ENCODE data around the gene ATP10A.

ATP10A gene

GRCh38 chr15:25795712-25796111 is 67.4 kb downstream of the ATP10A start:
- H3K4me3 ChIP-seq (ENCODE audit: low read depth, low read length), result no peak overlapping the region
- no peak for TF ChIP-seq CTCF (IDR thresholded peaks at IDR 0.05; ENCODE audit: borderline replicate concordance, insufficient read depth, low read depth, low read length)

GRCh38 chr15:25795061-25795460 is 68.1 kb downstream of the ATP10A start:
- TF ChIP-seq CTCF (IDR thresholded peaks at IDR 0.05; ENCODE audit: borderline replicate concordance, insufficient read depth, low read depth, low read length), result no peak
- H3K4me3 ChIP-seq (ENCODE audit: low read depth, low read length), result no peak overlapping the region

- TF ChIP-seq CTCF (IDR thresholded peaks at IDR 0.05; ENCODE audit: borderline replicate concordance, insufficient read depth, low read depth, low read length), result no peak
- no peak overlapping the region for H3K4me3 ChIP-seq (ENCODE audit: low read depth, low read length)
These were observed 69.6 kb downstream of the ATP10A start for GRCh38 chr15:25793354-25794050.

- TF ChIP-seq CTCF (IDR thresholded peaks at IDR 0.05; ENCODE audit: borderline replicate concordance, insufficient read depth, low read depth, low read length), result no peak
These were observed 71.0 kb downstream of the ATP10A start for GRCh38 chr15:25792128-25792527.

GRCh38 chr15:25790000-25790660 is 73.0 kb downstream of the ATP10A start:
- no peak overlapping the region for H3K4me3 ChIP-seq (ENCODE audit: low read depth, low read length)
- TF ChIP-seq CTCF (IDR thresholded peaks at IDR 0.05; ENCODE audit: borderline replicate concordance, insufficient read depth, low read depth, low read length), result no peak

More at GRCh38 chr15:25792128-25792527, 71.0 kb downstream of the ATP10A start:
- H3K4me3 ChIP-seq (ENCODE audit: low read depth, low read length), result no peak overlapping the region

GRCh38 chr15:25789616-25789999 is 73.5 kb downstream of the ATP10A start:
- TF ChIP-seq CTCF (IDR thresholded peaks at IDR 0.05; ENCODE audit: borderline replicate concordance, insufficient read depth, low read depth, low read length), result no peak

GRCh38 chr15:25789211-25789610 is 73.9 kb downstream of the ATP10A start:
- no peak for TF ChIP-seq CTCF (IDR thresholded peaks at IDR 0.05; ENCODE audit: borderline replicate concordance, insufficient read depth, low read depth, low read length)
- no peak overlapping the region for H3K4me3 ChIP-seq (ENCODE audit: low read depth, low read length)

More at GRCh38 chr15:25789616-25789999, 73.5 kb downstream of the ATP10A start:
- no peak overlapping the region for H3K4me3 ChIP-seq (ENCODE audit: low read depth, low read length)

Data from GM12875 (cell line).